ENCODE measurements around the gene FAM180A. TPM values are rescaled to one million over a fixed set of nuclear protein-coding genes. Genes with fewer than 3 reads are reported as not detected.

The FAM180A gene
- total RNA-seq, 1 experiment from 2014 or later = not detected

DNA sequence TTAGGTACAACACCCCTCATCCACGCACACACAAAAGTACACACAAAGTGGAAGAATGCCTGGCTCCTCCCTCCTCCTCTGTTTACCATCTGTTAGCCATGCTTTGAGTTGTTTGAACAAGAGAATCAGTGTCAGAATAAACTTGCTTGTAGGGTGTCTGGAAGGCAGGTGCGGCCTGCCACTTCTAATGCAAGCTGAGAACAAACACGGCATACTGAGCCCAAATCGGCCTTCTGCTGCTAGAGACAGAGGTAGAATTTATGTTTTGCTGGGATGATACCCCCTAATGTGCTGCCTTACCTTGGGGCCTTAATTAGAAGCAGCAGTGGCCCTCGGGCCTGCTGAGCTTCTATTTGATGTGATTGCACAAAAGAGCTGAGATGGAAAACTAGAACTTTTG, 24.9 kb upstream of the FAM180A start:
- in situ Hi-C loops (cut with HindIII; ENCODE audit: low sequenced_read_pairs) = no loop called here
- no peak for DNase-seq (ENCODE audit: low spot score)

DNA sequence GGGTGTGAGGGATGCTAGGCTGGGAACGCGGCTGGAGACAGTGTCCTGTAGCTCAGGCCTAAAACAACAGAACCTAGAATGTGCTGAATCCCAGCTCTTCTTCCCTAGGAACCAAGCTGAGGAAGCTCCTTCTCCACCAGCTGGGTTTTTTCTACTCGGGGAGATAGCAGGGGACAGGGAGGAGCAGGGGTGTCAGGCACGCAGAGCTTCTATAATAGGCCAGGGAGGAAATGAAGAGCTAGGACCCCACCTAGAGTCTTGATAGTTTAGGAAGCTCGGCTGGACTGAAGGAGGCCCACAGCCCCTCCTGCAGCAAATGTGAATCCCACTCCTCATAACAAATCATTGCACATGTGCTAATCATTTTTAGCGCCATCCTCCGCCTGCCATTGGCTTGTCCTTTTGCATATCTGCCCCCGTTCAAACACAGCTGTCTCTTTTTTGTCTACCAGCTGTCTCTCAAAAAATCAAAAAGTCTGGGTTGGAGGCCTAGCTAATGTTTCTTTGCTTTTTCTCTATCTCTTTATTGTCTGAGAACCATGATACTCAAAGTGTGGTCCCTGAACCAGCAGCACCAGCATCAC, 24.1 kb upstream of the FAM180A start:
- in situ Hi-C loops (cut with HindIII; ENCODE audit: low sequenced_read_pairs) = no loop called here

DNA sequence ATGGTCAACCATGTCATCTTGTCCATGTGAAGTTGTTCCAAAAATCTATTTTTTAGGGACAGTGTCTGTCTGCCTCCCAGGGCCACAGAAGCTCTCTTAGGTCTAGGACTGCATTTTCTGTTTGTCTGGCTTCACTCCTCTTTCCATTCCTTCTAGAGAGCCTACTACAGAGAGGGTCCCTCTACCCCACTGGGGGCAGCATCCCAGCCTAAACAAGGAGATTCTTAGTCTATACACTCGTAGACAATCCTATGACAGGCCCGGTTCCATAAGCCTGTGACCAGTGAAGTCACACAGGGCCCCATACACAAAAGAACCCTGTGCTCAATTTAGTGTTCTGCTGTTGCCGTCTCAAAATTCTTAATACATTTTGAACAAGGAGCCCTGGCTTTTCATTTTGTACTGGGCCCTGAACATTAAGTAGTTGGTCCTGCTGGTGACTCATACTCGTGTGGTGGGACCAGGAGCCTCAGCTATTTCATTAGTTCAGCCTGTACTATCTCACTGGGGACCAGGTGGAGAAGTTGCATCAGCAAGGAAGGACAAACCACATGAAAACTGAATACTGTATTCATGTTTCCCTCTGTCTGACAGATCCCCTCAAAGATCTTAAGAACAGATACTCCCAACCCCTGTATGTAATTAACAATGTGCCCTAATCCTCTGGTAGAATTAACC, 23.5 kb upstream of the FAM180A start:
- in situ Hi-C loops (cut with HindIII; ENCODE audit: low sequenced_read_pairs) = no loop called here

More for the DNA sequence above, 24.1 kb upstream of the FAM180A start:
- DNase-seq (ENCODE audit: low spot score) = no peak

DNA sequence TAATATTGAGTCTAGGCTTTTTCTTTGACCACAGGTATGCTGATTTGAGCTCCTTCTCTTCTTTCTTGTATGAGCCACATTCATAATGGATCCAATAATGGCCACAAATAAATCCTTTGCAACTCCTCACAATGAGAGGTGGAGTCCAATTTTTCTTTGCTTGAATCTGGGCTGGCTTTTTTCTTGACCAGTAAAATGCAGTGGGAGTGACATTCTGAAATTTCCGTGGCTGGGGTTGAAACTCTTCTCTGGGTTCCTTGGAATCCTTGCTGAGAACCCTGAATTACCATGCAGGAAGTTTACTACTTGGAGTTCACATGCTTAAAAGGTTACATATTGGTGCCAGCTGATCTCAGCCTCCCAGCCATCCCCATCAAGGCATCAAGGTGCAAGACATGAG, 22.4 kb upstream of the FAM180A start:
- in situ Hi-C loops (cut with HindIII; ENCODE audit: low sequenced_read_pairs) = no loop called here
- no peak for DNase-seq (ENCODE audit: low spot score)

More for the DNA sequence above, 23.5 kb upstream of the FAM180A start:
- DNase-seq (ENCODE audit: low spot score) = no peak

DNA sequence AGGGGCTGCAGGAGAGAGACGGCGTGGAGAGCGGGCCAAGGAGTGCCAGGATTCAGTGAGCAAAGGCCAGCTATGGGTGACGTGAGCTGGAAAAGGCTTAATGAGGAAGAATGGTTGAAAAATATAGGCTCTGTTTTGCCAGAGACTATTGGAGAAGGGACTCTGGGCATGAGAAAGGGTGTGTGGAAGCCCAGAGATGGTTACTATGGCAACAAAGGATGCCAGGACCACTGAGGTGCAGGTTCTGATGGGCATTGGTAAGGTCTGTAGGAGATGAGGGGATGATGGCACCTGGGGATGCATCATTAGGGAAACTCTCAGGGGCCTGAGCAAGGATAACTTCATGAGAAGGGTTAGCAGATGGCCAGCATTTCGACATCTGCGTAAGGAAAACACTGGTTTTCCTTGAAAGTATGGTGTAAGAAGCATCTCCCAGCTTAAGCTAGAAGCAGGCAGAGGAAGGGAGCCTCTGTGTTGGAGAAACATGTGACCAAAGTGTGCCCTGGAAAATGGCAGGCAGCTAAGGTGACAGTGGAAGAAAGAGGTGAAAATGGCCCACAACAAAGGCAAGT, 21.6 kb upstream of the FAM180A start:
- in situ Hi-C loops (cut with HindIII; ENCODE audit: low sequenced_read_pairs) = no loop called here
- no peak for DNase-seq (ENCODE audit: low spot score)

DNA sequence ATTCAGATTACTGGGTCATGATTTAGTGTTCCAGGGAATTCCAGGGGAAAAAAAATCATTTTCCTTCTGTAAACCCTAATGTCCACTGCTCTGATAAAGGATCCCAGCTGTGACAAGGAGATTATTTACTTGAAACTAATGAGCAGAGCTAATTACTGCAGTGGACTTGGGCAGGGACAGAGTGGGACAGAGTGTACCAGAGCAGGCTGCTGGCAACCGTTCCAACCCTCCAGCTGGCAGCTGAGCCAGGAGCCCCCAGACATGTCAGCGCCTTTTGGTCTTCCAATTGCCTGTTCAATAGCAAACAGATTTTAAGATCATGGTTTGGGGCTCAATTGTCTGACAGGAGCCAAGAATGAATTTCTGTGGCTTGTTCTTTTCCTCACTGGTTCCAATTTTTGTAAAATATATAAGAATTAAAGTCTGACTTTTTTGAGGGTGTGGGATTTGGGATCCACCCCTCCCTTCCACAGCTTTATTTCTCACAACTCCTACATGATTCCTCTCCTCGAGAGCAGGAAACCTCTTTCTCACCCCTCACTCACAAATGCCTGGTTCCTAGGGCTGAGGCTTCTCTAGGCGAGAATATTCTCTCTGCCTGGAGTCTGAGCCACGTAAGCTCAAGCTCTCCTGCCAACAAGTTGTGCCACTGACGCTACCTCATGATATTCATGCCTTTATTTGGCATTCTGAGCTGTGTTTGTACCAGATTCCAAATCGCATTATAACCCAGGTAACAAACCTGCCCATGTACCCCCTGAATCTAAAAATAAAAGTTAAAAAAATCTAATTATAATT, 20.6 kb upstream of the FAM180A start:
- peak; percentile 22 for DNase-seq (ENCODE audit: low spot score)
- in situ Hi-C loops (cut with HindIII; ENCODE audit: low sequenced_read_pairs) = no loop called here

DNA sequence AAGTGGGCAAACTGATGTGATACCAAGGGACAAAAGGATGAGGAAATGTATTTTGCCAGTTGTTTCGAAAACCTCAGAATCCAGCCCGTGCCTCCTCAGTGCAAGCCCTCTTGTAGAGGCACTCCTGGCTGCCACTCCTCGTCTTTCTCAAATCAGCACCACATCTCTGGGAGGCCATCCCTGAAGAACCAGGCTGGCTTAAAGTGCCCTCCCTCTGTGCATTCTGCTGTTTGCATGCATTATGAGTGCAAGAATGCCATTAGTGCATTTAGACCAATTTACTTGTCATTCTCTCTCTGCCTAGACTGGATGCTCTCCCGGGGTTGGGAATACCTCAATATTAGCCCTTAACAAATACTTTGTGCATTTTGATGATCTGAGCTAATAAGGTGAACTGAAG, 19.9 kb upstream of the FAM180A start:
- DNase-seq (ENCODE audit: low spot score) = no peak
- in situ Hi-C loops (cut with HindIII; ENCODE audit: low sequenced_read_pairs) = no loop called here

DNA sequence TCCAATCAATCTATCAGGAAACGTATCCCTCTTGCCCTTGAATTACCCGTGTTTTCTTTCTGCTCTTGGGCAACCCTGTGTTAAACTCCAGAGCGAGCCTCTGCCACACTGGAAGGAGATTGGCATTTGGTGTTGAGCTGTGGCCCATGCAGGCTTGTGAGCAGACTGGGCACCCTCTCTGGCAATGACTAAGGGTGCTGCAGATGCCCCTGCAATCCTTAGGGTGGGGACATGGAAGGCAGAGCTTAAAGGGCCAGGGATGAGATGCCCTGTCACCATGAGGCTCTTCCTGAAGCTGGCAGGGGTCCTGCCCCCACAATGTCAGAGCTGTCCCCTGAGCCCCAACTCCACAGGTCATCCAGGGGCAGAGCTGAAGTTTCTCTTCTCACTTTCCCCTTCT, 19.5 kb upstream of the FAM180A start:
- in situ Hi-C loops (cut with HindIII; ENCODE audit: low sequenced_read_pairs) = no loop called here
- no peak for DNase-seq (ENCODE audit: low spot score)

DNA sequence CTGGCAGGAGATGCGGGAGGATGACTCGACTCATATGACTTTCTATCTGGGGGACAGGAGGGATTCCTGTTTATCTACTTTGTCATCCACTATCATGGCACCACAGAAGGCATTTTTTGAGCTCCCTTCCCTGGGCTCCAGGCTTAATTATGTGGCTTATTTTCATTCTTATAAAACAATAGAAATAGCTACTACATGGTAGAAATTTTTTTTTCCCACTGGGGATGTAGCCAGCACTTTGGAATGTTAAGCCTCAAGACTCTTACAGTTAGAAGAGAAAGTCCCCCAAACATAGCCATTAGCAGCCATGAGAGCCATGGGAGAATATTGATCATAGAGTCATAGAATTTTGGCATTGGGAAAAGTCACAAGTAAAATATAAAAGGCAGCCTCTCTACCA, 14.6 kb upstream of the FAM180A start:
- DNase-seq (ENCODE audit: low spot score) = no peak

DNA sequence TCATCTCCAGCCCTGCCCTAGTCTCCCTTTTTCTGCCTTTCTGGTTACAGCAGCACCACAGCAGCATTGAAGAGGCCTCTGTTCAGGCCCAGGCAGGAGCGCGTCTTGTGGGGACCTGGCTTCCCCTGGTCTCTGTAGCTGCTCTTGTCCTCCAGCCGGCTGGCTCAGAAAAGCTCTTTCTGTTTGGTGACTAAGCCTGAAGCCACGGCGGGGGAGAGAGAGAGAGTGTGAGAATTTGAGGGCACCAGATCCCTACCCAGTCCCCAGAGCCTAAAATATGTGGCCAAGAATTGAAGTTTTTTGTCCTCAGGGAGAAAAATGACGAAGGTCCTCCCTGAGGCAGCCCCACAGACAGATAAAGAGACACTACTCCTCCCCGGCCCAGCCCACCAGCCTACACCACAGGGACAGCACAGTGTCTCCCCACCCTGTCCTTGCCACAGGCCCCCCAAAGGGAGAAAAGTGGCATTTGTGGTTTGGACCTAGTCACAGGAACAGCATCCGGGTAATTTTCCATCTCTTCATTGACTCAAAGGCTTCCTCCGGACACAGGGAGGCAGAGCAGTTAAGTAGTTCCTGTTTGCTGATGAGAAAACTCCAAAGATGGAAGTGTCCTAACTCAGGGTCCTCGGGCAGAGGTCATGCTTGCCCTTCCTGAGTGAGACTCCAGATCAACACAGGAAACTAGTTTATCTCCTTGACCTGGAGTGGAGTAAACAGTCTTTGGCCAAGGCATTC, 13.3 kb upstream of the FAM180A start:
- DNase-seq (ENCODE audit: low spot score) = no peak
- in situ Hi-C loops (cut with HindIII; ENCODE audit: low sequenced_read_pairs) = no loop called here

More for the DNA sequence above, 14.6 kb upstream of the FAM180A start:
- in situ Hi-C loops (cut with HindIII; ENCODE audit: low sequenced_read_pairs) = no loop called here

DNA sequence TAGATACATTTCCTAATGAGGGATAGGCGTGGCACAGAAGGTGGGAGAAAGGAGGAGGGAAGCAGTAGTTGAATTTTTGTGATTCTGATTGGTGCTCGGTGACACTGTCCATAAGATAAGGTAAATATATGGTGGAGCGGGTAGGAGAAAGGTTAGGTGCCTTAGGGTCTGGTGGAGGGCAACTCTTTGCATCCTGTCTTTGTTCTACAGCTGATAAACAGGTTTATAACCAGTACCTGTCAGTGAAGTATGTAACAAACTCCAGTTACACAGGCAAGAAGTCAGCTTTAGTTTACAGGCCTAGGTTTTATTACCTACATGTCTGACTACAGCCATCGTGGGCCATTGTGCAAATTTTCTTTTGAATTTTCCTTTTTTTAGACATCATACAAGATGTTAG, 10.9 kb upstream of the FAM180A start:
- DNase-seq (ENCODE audit: low spot score) = no peak
- in situ Hi-C loops (cut with HindIII; ENCODE audit: low sequenced_read_pairs) = no loop called here

DNA sequence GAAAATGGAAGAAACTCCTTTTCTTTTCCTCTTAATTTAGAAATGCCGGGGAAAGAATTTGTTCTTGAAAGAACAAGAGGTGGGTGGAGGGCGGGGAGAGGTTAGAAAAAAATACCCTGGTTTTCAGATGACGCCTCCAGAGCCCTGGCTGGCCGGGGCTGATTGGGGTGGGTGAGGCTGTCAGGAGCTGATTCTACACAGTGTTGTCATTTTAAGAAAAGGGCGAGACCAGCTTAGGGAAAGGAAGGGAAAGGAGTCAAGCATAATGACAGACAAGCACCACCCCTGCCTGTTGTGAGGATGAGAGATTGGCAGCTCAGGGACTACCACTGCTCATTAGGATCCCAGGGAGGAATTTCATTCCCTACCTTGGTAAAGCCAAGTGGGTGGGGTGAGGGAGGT, 9.9 kb upstream of the FAM180A start:
- in situ Hi-C loops (cut with HindIII; ENCODE audit: low sequenced_read_pairs) = no loop called here
- no peak for DNase-seq (ENCODE audit: low spot score)

DNA sequence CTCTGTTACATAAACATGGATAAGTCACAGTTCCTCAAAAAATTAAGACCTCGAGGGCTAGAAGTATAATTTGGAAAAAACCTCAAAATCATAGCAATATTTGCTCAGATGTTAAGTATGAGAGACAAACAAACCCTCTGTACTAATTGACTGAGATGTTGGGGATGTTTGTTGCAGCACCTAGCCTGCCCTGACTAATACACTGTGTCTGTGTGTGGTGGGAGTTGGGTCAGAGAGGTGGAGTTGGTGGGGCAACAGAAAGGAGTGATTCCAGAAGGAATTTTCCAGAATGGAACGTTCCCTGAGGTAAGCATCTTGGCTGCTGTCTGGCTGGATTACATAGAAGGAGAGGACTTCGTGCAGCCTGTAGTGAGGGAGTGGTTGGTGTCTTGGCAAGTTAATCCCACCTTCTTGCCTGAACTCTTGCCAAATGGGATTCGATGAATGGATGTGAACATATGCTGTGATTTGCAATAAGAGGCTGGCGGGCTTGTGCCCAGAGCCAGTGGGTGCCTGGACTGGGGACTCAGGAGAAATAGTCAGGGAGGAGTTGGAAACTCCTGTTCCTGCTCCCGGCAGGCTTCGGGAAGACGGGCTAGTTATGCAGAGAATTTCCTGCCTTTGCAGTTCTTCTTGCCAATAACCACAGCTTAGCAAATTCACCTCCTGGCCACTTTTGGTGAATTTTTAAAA, 9.3 kb upstream of the FAM180A start:
- DNase-seq (ENCODE audit: low spot score) = no peak
- in situ Hi-C loops (cut with HindIII; ENCODE audit: low sequenced_read_pairs) = no loop called here

DNA sequence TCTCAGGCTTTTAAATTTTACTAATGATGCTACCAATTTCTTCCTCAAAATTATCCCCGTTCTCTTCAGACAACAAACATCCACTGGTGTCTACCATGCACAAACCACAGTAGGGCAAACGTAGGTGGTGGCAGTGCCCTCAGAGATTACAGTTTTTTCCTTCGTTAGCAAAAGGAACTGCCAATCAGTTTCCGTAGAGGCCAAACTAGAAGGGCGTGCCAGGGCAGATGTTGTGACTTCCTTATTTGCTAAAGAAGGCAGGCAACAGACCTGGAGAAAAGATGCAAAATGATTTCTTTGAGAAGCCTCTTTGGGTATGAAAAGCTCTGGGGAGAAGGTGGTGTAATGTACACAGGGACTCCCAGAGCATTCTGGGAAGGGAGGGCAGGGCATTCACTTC, 7.6 kb upstream of the FAM180A start:
- in situ Hi-C loops (cut with HindIII; ENCODE audit: low sequenced_read_pairs) = no loop called here
- no peak for DNase-seq (ENCODE audit: low spot score)

DNA sequence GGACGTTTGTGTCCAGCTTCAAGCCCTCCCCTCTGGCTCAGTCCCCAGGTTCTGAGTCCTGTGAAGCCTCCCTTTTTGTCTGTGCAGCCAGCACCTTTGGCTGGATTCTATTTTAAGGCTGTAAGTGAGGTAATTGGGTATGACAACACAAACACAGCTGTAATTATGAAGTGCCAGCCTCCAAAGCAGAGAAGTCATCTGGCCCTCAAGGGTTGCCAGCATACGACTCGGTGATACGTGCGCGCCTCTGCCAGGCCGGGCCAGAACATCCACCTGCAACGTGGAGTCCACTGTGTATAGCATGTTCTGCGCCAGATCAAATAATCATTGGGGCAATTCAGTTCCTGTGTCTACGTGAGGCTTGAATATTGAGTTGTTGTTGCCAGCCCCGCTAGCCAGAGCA, 6.7 kb upstream of the FAM180A start:
- no peak for DNase-seq (ENCODE audit: low spot score)
- in situ Hi-C loops (cut with HindIII; ENCODE audit: low sequenced_read_pairs) = no loop called here

DNA sequence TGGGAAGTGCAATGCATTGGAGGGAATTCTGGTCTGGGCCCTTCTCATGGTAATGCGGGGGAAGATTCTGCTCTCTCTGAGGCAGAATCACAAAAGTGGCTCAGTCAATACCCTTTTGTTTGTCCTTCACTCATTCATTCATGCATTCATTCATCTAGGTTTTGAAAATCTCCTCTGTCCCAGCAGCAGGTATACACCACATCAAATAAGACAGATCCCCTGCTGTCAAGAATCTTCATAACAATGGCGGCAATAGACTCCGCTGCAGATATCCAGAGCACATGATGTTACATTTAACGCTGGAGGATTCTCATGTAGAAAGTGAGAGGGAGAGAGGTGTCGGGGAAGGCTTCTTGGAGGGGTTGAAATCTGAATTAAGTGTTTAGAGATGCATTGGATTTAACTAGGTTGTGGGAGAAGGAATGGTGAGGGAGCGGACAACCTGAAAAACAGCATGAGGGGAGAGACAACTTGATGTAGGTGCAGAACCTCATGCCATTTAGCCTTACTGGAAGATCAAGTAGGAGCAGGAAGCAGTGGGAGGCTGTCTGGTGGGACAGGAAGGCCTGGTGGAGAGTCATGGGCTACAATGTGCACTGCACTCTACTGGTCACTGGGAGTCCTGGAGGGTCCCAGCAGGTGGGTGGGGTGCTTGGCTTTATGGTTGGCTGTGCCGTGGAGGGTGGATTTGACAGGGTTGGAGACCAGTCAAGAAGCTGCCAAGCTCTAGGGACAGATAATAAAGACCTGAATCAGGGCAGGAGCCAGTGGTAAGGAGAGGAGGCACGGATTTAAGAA, 5.2 kb upstream of the FAM180A start:
- no peak for DNase-seq (ENCODE audit: low spot score)
- in situ Hi-C loops (cut with HindIII; ENCODE audit: low sequenced_read_pairs) = no loop called here

DNA sequence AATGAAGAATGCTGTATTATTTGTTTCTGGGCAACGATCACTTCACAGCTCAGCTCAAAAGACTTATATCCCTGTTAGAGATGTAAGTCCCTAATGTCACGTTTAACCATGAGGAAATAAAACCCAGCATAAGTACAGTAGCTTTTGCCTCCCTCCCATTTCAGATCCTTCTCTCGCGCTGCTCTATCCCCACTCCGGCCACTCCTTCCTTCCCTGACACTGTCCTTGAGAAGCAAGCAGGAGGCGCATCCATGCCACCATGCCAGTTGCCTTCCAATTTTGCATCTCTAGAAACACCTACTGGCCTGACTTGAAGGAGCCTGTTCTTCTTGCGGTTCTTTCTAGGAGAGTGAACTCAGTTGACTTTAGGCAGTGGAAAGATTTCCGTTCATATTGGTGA, 1.2 kb downstream of the FAM180A start:
- in situ Hi-C loops (cut with HindIII; ENCODE audit: low sequenced_read_pairs) = no loop called here

DNA sequence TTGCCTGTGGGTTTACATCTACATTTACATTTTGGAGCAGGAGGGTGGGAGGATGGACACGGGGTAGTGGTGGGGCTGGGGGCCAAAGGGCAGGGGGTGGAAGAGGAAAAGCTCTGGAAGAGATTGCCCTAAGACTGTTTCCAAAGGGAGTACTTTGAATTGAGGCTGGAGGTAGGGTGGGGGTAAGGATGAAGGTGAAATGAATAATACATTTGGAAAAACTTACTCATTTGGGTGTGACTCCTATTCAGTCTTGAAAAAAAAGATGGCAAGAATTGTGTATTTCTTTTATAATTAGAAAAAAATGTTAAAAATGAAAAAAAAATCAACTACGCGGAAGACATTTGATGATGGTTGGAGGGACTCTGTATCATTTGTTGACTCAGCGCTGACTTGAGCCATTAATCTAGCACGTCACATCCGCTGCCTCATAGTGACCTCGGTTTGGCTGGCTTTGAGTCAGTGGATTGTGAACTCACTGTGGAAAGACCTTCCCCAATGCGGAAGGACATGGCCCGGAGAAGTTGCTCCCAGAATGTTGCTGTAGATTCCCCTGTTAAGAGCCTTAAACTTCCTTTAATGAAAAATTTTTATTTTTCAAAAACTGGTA, 2.8 kb downstream of the FAM180A start:
- no peak for DNase-seq (ENCODE audit: low spot score)
- in situ Hi-C loops (cut with HindIII; ENCODE audit: low sequenced_read_pairs) = no loop called here

More for the DNA sequence above, 1.2 kb downstream of the FAM180A start:
- no peak for DNase-seq (ENCODE audit: low spot score)
